IPS-NIHi7 (cell line): Measurements from ENCODE around the gene GALNT16.
"Not testable (repeated sequence)": the region's sequence is repeated elsewhere in the genome, so short reads cannot be mapped to it uniquely, and the experiment has no call there.

Experiments used
- DNase-seq: peaks from one replicate; pipeline ENCODE4 v3.0.0; 2012; ENCODE audit warnings: mixed read lengths; ENCODE audit errors: extremely low spot score

The GALNT16 gene

GRCh38 chr14:69260190-69260860 is 367 bp downstream of the GALNT16 start:
- peak; percentile 64 for DNase-seq

GRCh38 chr14:69260861-69261564 is 1.1 kb downstream of the GALNT16 start:
- DNase-seq, result peak; percentile 87

- peak; percentile 45 for DNase-seq
Measured at GRCh38 chr14:69261761-69262331, 1.9 kb downstream of the GALNT16 start.

- DNase-seq, result no peak
Measured at GRCh38 chr14:69262516-69262915, 2.6 kb downstream of the GALNT16 start.

- no peak for DNase-seq
Measured at GRCh38 chr14:69263364-69263763, 3.4 kb downstream of the GALNT16 start.

GRCh38 chr14:69263771-69264170 is 3.8 kb downstream of the GALNT16 start:
- no peak for DNase-seq

GRCh38 chr14:69266572-69267345 is 6.8 kb downstream of the GALNT16 start:
- DNase-seq, result no peak

- no peak for DNase-seq
Measured at GRCh38 chr14:69267492-69267891, 7.5 kb downstream of the GALNT16 start.

- no peak for DNase-seq
Measured at GRCh38 chr14:69268223-69268622, 8.3 kb downstream of the GALNT16 start.

GRCh38 chr14:69268763-69269162 is 8.8 kb downstream of the GALNT16 start:
- DNase-seq, result no peak

GRCh38 chr14:69269381-69269780 is 9.4 kb downstream of the GALNT16 start:
- no peak for DNase-seq

- no peak for DNase-seq
Measured at GRCh38 chr14:69270097-69270496, 10.1 kb downstream of the GALNT16 start.

- no peak for DNase-seq
Measured at GRCh38 chr14:69270795-69271708, 11.1 kb downstream of the GALNT16 start.

GRCh38 chr14:69274321-69274720 is 14.4 kb downstream of the GALNT16 start:
- DNase-seq, result no peak

GRCh38 chr14:69275331-69275730 is 15.4 kb downstream of the GALNT16 start:
- no peak for DNase-seq

- not testable (repeated sequence) for DNase-seq
Measured at GRCh38 chr14:69277356-69277755, 17.4 kb downstream of the GALNT16 start.

- DNase-seq, result no peak
Measured at GRCh38 chr14:69280746-69281291, 20.9 kb downstream of the GALNT16 start.

GRCh38 chr14:69281450-69282169 is 21.7 kb downstream of the GALNT16 start:
- DNase-seq, result no peak

GRCh38 chr14:69282448-69282847 is 22.5 kb downstream of the GALNT16 start:
- no peak for DNase-seq

GRCh38 chr14:69284170-69284569 is 24.2 kb downstream of the GALNT16 start:
- DNase-seq, result no peak
